Measurements from ENCODE around the gene GRB10.

Gene GRB10

GRCh38 chr7:50782375-50783208 is at the start of gene GRB10:
TSS of gene GRB10 (minus strand) at chr7:50782896. CDS start at chr7:50732322, 50,574 bp downstream.
- DNase-seq (ENCODE audit: low read depth) = peak; percentile 34

- DNase-seq (ENCODE audit: low read depth) = peak; percentile 12
These were observed 46.1 kb upstream of the GRB10 start for GRCh38 chr7:50828801-50829200.

DNA sequence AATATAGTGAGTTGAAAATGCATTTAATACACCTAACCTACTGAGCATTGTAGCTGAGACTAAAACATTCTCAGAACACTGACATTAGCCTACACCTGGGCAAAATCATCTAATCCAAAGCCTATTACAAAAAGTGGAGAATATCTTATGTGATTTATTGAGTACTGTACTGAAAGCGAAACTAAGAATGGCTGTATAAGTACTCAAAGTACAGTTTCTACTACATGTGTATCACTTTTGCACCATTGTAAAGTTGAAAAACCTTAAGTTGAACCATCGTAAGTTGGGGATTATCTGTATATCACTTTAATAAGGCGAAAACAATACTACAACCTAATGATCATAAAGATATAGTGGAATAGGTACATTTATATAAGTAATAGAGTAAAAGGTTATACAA is 45.4 kb upstream of the GRB10 start:
- DNase-seq (ENCODE audit: low read depth) = no peak

DNA sequence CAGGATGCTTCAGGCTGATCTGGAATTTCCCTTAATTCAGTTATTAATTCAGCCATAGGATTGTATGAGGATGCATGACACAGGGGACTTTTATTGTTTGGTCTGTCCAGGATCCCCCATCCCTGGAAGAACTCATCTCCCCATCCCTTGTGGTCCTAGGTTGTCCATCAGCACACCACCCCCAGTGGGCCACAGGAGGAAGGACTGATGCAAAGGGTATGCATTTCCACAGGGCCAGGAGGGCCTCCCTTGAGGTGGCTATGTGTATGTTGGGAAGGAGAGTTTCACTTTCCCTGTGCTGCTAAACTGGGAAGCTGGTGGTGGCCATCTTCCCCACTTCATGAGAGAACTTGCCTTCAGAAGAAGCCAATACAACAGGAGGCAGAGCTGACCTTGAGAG is 44.6 kb upstream of the GRB10 start:
- no peak for DNase-seq (ENCODE audit: low read depth)

DNA sequence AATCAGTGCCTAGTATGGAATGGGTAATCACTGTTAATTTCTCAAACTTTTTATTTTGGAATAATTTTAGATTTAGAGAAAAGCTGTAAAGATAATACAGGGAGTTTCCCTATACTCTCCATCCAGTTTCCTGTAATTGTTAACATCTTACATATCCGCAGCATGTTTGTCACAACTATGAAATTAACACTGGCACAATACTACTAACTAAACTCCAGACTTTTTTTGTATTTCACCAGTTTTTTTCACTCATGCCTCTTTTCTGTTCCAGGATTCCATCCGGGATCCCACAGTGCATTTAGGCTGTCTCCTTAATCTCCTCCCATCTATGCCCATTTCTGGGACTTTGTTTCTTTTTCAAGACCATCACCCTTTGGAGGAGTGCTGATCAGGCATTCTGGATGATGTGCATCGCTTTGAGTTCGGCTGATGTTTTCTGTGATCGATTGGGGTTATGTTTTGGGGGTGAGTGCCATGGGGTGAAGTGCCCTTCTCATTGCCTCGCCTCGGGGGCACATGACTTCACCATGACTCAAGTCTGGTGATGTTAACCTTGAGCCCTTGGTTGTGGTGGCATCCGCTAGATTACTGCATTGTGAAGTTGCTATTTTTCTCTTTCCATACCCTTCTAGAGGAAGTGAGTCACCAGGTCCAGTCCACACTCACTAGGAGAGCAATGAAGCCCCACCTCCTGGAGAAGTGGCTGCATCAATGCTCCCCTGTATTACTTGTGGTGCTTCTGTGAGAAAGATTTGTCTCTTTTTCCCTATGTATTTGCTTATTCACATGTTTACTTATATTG is 43.9 kb upstream of the GRB10 start:
- peak; percentile 88 for DNase-seq (ENCODE audit: low read depth)

DNA sequence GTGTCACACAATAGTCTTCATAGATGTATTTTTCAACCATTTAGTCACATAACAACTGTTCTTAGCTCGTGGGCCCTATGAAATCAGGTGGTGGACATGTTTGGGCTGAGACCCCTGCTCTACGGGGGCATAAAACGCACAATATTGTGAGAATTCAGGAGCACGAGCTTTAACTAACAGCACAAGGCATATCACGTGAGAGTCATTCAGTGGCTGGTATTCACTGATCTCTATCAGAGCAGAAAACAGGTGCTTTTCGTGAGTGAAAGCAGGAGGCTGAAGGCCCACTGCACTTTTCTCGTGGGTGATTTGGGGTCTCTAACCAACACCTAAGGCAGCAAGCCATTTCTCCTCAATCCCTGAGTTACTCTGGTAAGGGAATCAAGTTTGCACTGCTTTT is 42.8 kb upstream of the GRB10 start:
- no peak for DNase-seq (ENCODE audit: low read depth)

DNA sequence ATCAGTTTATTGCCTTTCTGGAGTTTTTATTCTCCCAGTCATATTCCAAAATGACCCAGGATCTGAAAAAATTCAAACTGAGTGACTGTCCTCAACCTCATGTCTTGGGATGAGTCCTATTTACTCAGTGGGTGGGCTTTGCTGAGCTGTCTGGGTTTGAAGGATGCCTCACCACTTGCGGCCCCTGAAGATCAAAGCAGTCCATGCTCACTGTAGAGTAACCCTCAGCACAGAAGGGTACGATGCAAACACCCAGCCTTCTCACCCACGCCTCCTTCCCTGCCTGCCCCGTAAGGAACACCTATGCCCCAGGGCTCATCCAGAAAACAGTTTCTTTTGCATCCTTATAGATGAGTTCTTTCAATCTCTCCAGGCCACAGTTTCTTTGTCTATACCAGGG is 42.2 kb upstream of the GRB10 start:
- DNase-seq (ENCODE audit: low read depth) = no peak

DNA sequence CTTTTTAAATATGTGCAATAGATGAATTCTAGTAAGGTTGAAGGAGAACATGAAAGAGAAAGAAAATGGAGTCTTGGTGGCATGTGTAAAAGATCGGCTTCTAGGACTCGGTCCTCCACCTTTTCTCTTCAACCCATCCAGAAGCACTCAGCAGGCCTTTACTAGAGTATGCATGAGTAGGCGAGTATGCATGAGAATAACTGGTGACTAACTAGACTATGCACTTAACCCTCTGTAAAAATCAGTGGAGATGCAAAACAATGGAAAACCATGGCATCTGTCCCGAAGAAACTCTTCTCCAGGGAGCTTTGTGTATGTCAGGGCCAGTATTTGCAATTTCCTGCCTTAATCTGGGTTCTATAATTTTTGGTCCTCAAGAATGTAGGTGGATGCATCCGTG is 40.0 kb upstream of the GRB10 start:
- peak; percentile 28 for DNase-seq (ENCODE audit: low read depth)

GRCh38 chr7:50822110-50822509 is 39.4 kb upstream of the GRB10 start:
- DNase-seq (ENCODE audit: low read depth) = no peak

DNA sequence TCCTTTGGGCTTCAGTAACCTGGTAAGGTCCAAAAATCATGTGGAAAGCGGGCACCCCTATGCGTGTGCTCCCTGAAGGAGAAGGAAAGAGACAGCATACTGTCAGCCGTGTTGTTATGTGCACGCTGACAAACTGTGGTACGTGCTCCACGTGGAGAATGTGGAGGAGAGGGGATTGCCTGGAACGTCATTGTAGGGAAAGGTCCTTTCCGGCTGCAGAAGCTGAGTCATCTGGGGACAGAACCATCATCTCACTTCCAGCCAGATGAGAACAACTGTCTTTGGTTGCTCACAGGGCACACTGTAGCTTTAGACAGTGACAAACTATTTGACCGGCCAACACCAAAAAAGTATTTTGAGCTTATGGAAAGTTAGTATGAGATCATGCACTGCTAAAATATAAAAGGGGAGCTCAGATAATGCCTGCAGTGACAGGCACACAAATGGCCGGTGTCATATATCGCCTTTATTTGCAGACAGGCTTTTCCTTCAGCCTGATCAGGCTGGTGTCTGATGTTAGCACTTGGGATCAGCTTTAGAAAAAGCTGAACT is 38.8 kb upstream of the GRB10 start:
- DNase-seq (ENCODE audit: low read depth) = no peak

GRCh38 chr7:50818324-50818723 is 35.6 kb upstream of the GRB10 start:
- no peak for DNase-seq (ENCODE audit: low read depth)

GRCh38 chr7:50817561-50817960 is 34.9 kb upstream of the GRB10 start:
- no peak for DNase-seq (ENCODE audit: low read depth)

DNA sequence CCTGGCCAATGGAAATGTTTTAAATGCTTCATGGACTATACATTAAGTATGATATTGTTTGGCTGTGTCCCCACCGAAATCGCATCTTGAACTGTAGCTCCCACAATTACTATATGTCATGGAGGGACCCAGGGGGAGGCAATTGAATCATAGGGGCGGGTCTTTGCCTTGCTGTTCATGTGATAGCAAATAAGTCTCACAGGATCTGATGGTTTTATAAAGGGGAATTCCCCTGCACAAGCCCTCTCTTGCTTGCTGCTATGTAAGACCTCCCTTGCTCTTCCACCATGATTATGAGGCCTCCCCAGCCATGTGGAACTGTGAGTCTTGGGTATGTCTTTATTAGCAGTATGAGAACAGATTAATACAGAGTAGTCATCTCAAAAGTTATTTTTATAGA is 32.4 kb upstream of the GRB10 start:
- DNase-seq (ENCODE audit: low read depth) = no peak

- no peak for DNase-seq (ENCODE audit: low read depth)
These were observed 31.5 kb upstream of the GRB10 start for GRCh38 chr7:50814166-50814565.

- peak; percentile 78 for DNase-seq (ENCODE audit: low read depth)
These were observed 30.3 kb upstream of the GRB10 start for GRCh38 chr7:50812841-50813475.

- DNase-seq (ENCODE audit: low read depth) = no peak
These were observed 29.4 kb upstream of the GRB10 start for GRCh38 chr7:50812094-50812493.

DNA sequence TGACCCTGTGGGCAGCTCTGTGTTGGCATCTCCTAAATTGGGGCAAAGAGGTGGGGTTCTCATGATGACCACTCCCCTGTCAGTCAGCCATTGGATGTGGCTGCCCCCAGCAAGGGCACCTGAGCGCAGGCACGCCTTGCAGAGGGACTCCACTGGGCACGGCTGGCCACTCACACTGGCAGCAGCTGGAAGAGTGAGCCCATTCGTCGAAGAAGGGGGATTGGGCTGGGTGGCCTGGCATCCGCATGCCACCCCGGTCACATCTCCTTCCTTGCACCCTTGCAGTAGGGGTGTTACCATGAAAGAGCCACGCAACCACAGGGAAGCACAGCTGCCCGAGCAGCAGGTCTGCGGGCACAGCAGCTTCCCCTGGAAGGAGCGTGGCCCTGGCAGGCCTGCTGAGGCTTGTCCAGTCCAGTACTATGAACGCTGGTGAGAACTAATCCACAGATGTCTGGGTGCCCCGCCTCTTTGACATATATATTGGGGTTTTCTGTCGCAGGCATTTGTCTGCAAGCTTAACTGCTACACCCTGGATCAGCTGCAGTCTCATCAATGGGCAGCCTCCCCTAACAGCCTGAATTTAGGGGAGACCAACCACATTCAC is 25.7 kb upstream of the GRB10 start:
- DNase-seq (ENCODE audit: low read depth) = no peak

- peak; percentile 67 for DNase-seq (ENCODE audit: low read depth)
These were observed 24.5 kb upstream of the GRB10 start for GRCh38 chr7:50807026-50807730.

- DNase-seq (ENCODE audit: low read depth) = no peak
These were observed 23.4 kb upstream of the GRB10 start for GRCh38 chr7:50806143-50806542.

- DNase-seq (ENCODE audit: low read depth) = no peak
These were observed 22.9 kb upstream of the GRB10 start for GRCh38 chr7:50805447-50806125.

All from iris pigment epithelial cell (primary cell).